GM18519 (cell line): ENCODE measurements around the gene CYP46A1.

Experiments used
- ATAC-seq: cut with Tn5 transposase; IDR thresholded peaks from one replicate; pipeline ENCODE4 v1.9.1; 2021; ENCODE audit warnings: mild to moderate bottlenecking, moderate library complexity; ENCODE audit not compliant: unreplicated experiment, low FRiP score

CYP46A1 gene

GRCh38 chr14:99686557-99687283 is 2.6 kb downstream of the CYP46A1 start:
- no peak for ATAC-seq

GRCh38 chr14:99687284-99688209 is 3.4 kb downstream of the CYP46A1 start:
- no peak for ATAC-seq

- no peak for ATAC-seq
Observed at GRCh38 chr14:99688210-99688581, 4.1 kb downstream of the CYP46A1 start.

- ATAC-seq: no peak
Observed at GRCh38 chr14:99688629-99689028, 4.5 kb downstream of the CYP46A1 start.

GRCh38 chr14:99689266-99690236 is 5.5 kb downstream of the CYP46A1 start:
- ATAC-seq: no peak

- no peak for ATAC-seq
Observed at GRCh38 chr14:99690636-99691035, 6.5 kb downstream of the CYP46A1 start.

GRCh38 chr14:99691111-99691885 is 7.2 kb downstream of the CYP46A1 start:
- ATAC-seq: no peak

GRCh38 chr14:99693918-99694317 is 9.8 kb downstream of the CYP46A1 start:
- no peak for ATAC-seq

- no peak for ATAC-seq
Observed at GRCh38 chr14:99696929-99697328, 12.8 kb downstream of the CYP46A1 start.

- ATAC-seq: no peak
Observed at GRCh38 chr14:99698236-99698635, 14.1 kb downstream of the CYP46A1 start.

- no peak for ATAC-seq
Observed at GRCh38 chr14:99698642-99699041, 14.5 kb downstream of the CYP46A1 start.

GRCh38 chr14:99699085-99699760 is 15.1 kb downstream of the CYP46A1 start:
- ATAC-seq: no peak

- no peak for ATAC-seq
Observed at GRCh38 chr14:99699861-99700260, 15.8 kb downstream of the CYP46A1 start.

- ATAC-seq: no peak
Observed at GRCh38 chr14:99700379-99700778, 16.3 kb downstream of the CYP46A1 start.

GRCh38 chr14:99701260-99701659 is 17.2 kb downstream of the CYP46A1 start:
- ATAC-seq: no peak

- ATAC-seq: no peak
Observed at GRCh38 chr14:99702115-99702514, 18.0 kb downstream of the CYP46A1 start.

- no peak for ATAC-seq
Observed at GRCh38 chr14:99703381-99703780, 19.3 kb downstream of the CYP46A1 start.

GRCh38 chr14:99704037-99704436 is 19.9 kb downstream of the CYP46A1 start:
- no peak for ATAC-seq
